Ovary (tissue), 9 donors: ENCODE data around the gene CCDC91. TPM values are rescaled to one million over a fixed set of nuclear protein-coding genes. Genes with fewer than 3 reads are reported as not detected.

ENCODE experiments used
- DNase-seq, 5 donors: peaks; one replicate each; pipeline ENCODE4 v3.0.0-alpha.2; 2019 to 2020
- H3K27ac ChIP-seq, 2 donors: fragments of 200-600 bp; one replicate each; pipeline versions ENCODE4 v1.5.1 to v1.8.0; 2019 to 2022
- H3K27me3 ChIP-seq: fragments of 200-600 bp; one replicate; pipeline ENCODE4 v1.8.0; 2022
- H3K36me3 ChIP-seq: fragments of 200-600 bp; sonication (generic); one replicate; pipeline ENCODE4 v1.5.1; 2019
- H3K4me1 ChIP-seq: one replicate; pipeline ENCODE4 v1.8.1; 2013; ENCODE audit warnings: mild to moderate bottlenecking, moderate library complexity; ENCODE audit not compliant: insufficient read depth
- H3K4me3 ChIP-seq: fragments of 200-600 bp; sonication (generic); one replicate; pipeline ENCODE4 v1.5.1; 2017
- H3K9me3 ChIP-seq, 2 donors: fragments of 200-600 bp in 1 of 2; sonication (generic) in 1 of 2; one replicate each; pipeline versions ENCODE4 v1.5.1 to v1.8.1; 2013 to 2019; ENCODE audit warnings: mild to moderate bottlenecking in 1 of 2, moderate library complexity in 1 of 2
- CTCF ChIP-seq, 3 donors: fragments of 450-650 bp in 2 of 3; fragments of 200-600 bp in 1 of 3; IDR thresholded peaks; one replicate each; pipeline versions ENCODE4 v1.5.1 to v1.8.0; 2016 to 2022; ENCODE audit warnings: antibody characterized with exemption in 3 of 3, mild to moderate bottlenecking in 1 of 3
- EP300 ChIP-seq: sonication (generic); formaldehyde crosslinking; IDR thresholded peaks from one replicate; pipeline ENCODE4 v1.6.1; 2017; ENCODE audit warnings: antibody characterized with exemption
- POLR2A ChIP-seq: fragments of 450-650 bp; IDR thresholded peaks from one replicate; pipeline ENCODE4 v1.6.1; 2017; ENCODE audit warnings: antibody characterized with exemption, mild to moderate bottlenecking, moderate library complexity
- WGBS, 3 donors: extraction: QIAGEN DNeasy Blood & Tissue Kit in 1 of 3; methylation state at CpG; one replicate each; pipeline versions ENCODE4 v1.1.5 to v1.1.7; 2013 to 2017; 5-methylcytosine and 5-hydroxymethylcytosine counted together
- intact Hi-C, 4 donors: fragments of 100-400 bp; cut with DNase I; formaldehyde crosslinking; loops; one replicate each; pipeline versions ENCODE4 v1.11.0 to v1.15.1; 2022 to 2023
- polyA plus RNA-seq, 2 donors: library from polyadenylated mRNA; stranded (reverse); fragments of 200-250 nt in 1 of 2; fragments of 350-450 nt in 1 of 2; fragmentation: Illumina TruSeq in 1 of 2; extraction: RNeasy Lipid Tissue Mini Kit (QIAGEN cat#74804) in 1 of 2; gene quantifications; one replicate each; pipeline ENCODE4 v1.2.3, GENCODE V29; 2013 to 2014
- total RNA-seq, 7 donors: library from RNA; depleted of rRNA in 2 of 7; stranded (reverse); fragments of >200 nt in 2 of 7; fragmentation: NEBNext Ultra II Directional in 3 of 7; extraction: Animal tissue kit (Norgen Biotek cat#: 25700) in 3 of 7; gene quantifications; one replicate each; pipeline versions ENCODE4 v1.1.0 to v1.2.4, GENCODE V29; 2016 to 2023
- donor health status: DM: no; HTN: no; CAD: no; lungs with moderate emphysema.
- donor health status: DM: no; HTN: no; CAD: no.
- donor health status: Bipolar disorder and iron deficiency.
- donor health status: DM: yes; HTN: yes; CAD: no.
- donor health status: DM: no; HTN: no; CAD: no.
- donor health status: DM: yes; HTN: yes; CAD: no.

The CCDC91 gene
- total and polyA plus RNA-seq, 9 donors = 15.8 to 45.7 (median 36.2) TPM

GRCh38 chr12:28578833-28579252 is 388.6 kb downstream of the CCDC91 start:
- Histone ChIP-seq H3K4me3 (no peak overlapping the region), H3K27ac (no peak overlapping the region), H3K4me1 (peaks cover 4% of the 10 kb centered on the region), H3K9me3 (no peaks in the 10 kb centered on the region), H3K36me3 (no peaks in the 10 kb centered on the region), H3K27me3 (no peaks in the 10 kb centered on the region)
- DNase-seq = no peak
- intact Hi-C loops = no loop called here
- 34 to 47% (median 43%) methylated on average over 3 of the region's 3 CpGs for WGBS, 3 donors
- TF ChIP-seq POLR2A (no peak), CTCF (IDR thresholded peaks at IDR 0.05) (no peak), EP300 (no peak)

GRCh38 chr12:28582672-28583376 is 392.6 kb downstream of the CCDC91 start:
- Histone ChIP-seq H3K27me3 (no peaks in the 10 kb centered on the region), H3K4me3 (no peak overlapping the region), H3K4me1 (no peaks in the 10 kb centered on the region), H3K9me3 (no peaks in the 10 kb centered on the region), H3K27ac (no peak overlapping the region), H3K36me3 (no peaks in the 10 kb centered on the region)
- intact Hi-C loops = no loop called here
- WGBS, 3 donors = 37 to 65% (median 51%) methylated on average over 6 of the region's 6 CpGs
- no peak for DNase-seq
- TF ChIP-seq CTCF (IDR thresholded peaks at IDR 0.05) = no peak
- TF ChIP-seq POLR2A = no peak
- no peak for TF ChIP-seq EP300

DNA sequence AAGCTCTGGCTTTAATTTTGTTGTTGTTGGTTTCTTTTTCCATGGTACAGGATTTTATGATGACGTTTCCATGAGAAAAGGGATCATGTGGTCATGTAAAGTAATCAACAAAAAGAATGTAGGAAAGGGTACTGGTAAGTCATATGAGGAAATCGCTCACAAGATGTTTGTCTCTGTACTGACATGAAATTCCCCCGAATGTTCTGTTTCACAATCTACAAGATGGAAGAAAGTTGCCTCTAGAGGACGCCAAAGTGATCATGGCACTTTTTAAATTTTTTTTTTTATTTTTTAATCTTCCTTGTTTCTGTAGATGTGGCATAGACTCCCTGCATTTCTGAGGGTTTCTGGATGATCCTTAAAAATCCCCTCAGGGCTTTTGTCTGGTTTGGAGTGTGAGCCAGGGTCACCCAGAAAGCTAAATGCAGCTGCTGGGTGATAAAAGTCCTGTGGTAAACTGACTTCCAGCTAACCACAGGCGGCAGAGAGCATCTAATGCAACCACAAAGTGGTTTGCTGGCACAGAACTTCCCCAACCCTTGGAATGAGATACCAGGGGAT is 393.5 kb downstream of the CCDC91 start:
- Histone ChIP-seq H3K4me3 (no peak overlapping the region), H3K9me3 (no peaks in the 10 kb centered on the region), H3K27ac (no peak overlapping the region), H3K4me1 (no peaks in the 10 kb centered on the region), H3K36me3 (no peaks in the 10 kb centered on the region), H3K27me3 (no peaks in the 10 kb centered on the region)
- DNase-seq = no peak
- intact Hi-C loops = no loop called here
- WGBS, 3 donors = 82 to 87% (median 84%) methylated on average over 5 of the region's 5 CpGs
- no peak for TF ChIP-seq POLR2A
- TF ChIP-seq CTCF (IDR thresholded peaks at IDR 0.05) = no peak
- TF ChIP-seq EP300 = no peak

GRCh38 chr12:28585146-28585545 is 394.9 kb downstream of the CCDC91 start:
- Histone ChIP-seq H3K36me3 (no peaks in the 10 kb centered on the region), H3K9me3 (no peaks in the 10 kb centered on the region), H3K27me3 (no peaks in the 10 kb centered on the region), H3K27ac (no peak overlapping the region), H3K4me1 (no peaks in the 10 kb centered on the region), H3K4me3 (no peak overlapping the region)
- 92 to 95% (median 95%) methylated on average over 5 of the region's 5 CpGs for WGBS, 3 donors
- intact Hi-C loops = no loop called here
- no peak for TF ChIP-seq POLR2A
- no peak for TF ChIP-seq CTCF (IDR thresholded peaks at IDR 0.05)
- TF ChIP-seq EP300 = no peak
- DNase-seq = no peak
